HL-60 (cell line): ENCODE results near the gene ITGA3.

Experiments
- GABPA ChIP-seq: IDR thresholded peaks from 2 replicates; pipeline ENCODE4 v1.6.1; 2012; ENCODE audit warnings: low read depth
- POLR2AphosphoS5 ChIP-seq: IDR thresholded peaks from 2 replicates; pipeline ENCODE4 v1.6.1; 2012; ENCODE audit warnings: low read depth
- REST ChIP-seq: IDR thresholded peaks from 2 replicates; pipeline ENCODE4 v1.6.1; 2012; ENCODE audit warnings: low read depth; ENCODE audit not compliant: insufficient replicate concordance
- SPI1 ChIP-seq: IDR thresholded peaks from 2 replicates; pipeline ENCODE4 v1.6.1; 2012; ENCODE audit warnings: low read depth, mild to moderate bottlenecking, borderline replicate concordance
- TF ChIP-seq, protein P1 (sequence below): IDR thresholded peaks from one replicate; pipeline ENCODE4 v1.5.1; 2011; ENCODE audit warnings: low read length, control low read depth, inconsistent platforms; ENCODE audit not compliant: insufficient read depth

DNA sequence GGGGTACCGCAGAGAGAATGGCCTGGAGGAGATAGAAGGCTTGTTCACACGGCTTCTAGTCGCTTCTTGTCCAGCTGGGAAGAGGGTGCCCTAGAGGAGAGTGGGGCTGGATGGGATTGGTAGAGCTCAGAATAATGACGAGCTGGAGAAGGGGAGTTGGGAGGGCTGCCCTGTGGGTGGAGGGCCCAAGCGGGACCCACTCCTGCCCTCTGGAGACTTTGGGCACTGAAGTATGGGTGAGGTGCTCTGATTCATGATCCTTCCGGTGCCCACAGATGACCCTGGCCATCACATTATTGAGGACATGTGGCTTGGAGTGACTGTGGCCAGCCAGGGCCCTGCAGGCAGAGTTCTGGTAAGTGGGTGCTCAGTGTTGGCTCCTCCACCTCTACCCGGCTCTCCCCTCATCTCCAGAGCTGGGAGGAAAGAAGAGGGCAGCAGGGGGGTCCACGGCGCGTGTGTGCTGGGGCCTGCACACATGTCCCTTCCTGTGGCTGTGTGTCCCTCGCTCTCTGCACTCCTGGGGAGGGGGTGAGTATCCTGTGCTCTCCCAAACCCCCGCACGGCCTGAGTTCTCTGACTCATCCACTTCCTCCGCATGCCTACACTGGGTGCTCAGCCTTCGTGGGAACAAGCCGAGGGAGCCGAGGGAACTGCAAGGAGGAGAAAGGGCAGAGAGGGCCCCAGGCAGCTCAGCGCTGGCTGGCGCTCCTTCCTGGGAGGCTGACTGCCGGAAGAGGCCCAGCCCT lies 8.5 kb downstream of the ITGA3 start:
- TF ChIP-seq, protein P1, sequence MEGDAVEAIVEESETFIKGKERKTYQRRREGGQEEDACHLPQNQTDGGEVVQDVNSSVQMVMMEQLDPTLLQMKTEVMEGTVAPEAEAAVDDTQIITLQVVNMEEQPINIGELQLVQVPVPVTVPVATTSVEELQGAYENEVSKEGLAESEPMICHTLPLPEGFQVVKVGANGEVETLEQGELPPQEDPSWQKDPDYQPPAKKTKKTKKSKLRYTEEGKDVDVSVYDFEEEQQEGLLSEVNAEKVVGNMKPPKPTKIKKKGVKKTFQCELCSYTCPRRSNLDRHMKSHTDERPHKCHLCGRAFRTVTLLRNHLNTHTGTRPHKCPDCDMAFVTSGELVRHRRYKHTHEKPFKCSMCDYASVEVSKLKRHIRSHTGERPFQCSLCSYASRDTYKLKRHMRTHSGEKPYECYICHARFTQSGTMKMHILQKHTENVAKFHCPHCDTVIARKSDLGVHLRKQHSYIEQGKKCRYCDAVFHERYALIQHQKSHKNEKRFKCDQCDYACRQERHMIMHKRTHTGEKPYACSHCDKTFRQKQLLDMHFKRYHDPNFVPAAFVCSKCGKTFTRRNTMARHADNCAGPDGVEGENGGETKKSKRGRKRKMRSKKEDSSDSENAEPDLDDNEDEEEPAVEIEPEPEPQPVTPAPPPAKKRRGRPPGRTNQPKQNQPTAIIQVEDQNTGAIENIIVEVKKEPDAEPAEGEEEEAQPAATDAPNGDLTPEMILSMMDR: no peak
- TF ChIP-seq POLR2AphosphoS5: no peak
- no peak for TF ChIP-seq REST
- peak; percentile 20; the same call in 1 of the 2 replicates for TF ChIP-seq SPI1
- no peak for TF ChIP-seq GABPA
